ENCODE measurements around the gene EZH2. TPM values are rescaled to one million over a fixed set of nuclear protein-coding genes. Genes with fewer than 3 reads are reported as not detected.

EZH2 gene
- total and polyA plus RNA-seq, 2 of the 4 experiments (the other 2 are of a cell fraction), result 13.1 to 19.8 TPM

- H4K8ac ChIP-seq (ENCODE audit: low read depth in 2 of 2, low read length in 2 of 2), result no peak overlapping the region
- no TSS peak for BruUV-seq (replicated peaks)
- H3K79me1 ChIP-seq (ENCODE audit: low read depth in 1 of 2, low read length in 2 of 2), result peaks cover 0 to 14% of the 10 kb centered on the region in 2 experiments; a peak in 2 of 4 replicates
- H3K18ac ChIP-seq (ENCODE audit: low read depth, low read length), result no peak overlapping the region
- no peaks in the 10 kb centered on the region for H3K27me3 ChIP-seq (ENCODE audit: control insufficient read depth, insufficient read depth, low read length)
- H3K23ac ChIP-seq (ENCODE audit: low read depth, low read length), result no peak overlapping the region
- H3K14ac ChIP-seq (replicated peaks; ENCODE audit: low read depth, low read length), result no peak overlapping the region
- no peaks in the 10 kb centered on the region; the same call in 1 of the 2 replicates for H4K20me1 ChIP-seq (ENCODE audit: insufficient read depth, low read length)
- POLR2A ChIA-PET (ENCODE audit: unreplicated experiment), result no interaction called here
- H2BK120ac ChIP-seq (ENCODE audit: low read depth, low read length), result no peak overlapping the region
- no peaks in the 10 kb centered on the region for H3K9me3 ChIP-seq (ENCODE audit: control insufficient read depth, insufficient read depth, low read length)
- H3K9me1 ChIP-seq (ENCODE audit: insufficient read depth, low read length), result no peaks in the 10 kb centered on the region
- no peak overlapping the region for H3K4me2 ChIP-seq (ENCODE audit: low read depth, low read length)
- H2AFZ ChIP-seq (replicated peaks; ENCODE audit: low read length, poor library complexity), result no peak overlapping the region
- TF ChIP-seq CEBPB (IDR thresholded peaks at IDR 0.05; ENCODE audit: low read depth, low read length) (no peak), MAFK (IDR thresholded peaks at IDR 0.05; ENCODE audit: low read depth, low read length) (peak; percentile 85)
- no peak overlapping the region for H2BK5ac ChIP-seq (ENCODE audit: low read depth, low read length, poor library complexity, severe bottlenecking)
- dilution Hi-C loops (cut with HindIII; ENCODE audit: low sequenced_read_pairs, unreplicated experiment) (no loop called here), in situ Hi-C loops (cut with MboI; ENCODE audit: low sequenced_read_pairs) (no loop called here), intact Hi-C loops (cut with micrococcal nuclease) (loop anchor here (5.0 kb wide), 1 partner anchor 168 kb away; no protein-coding TSS in a partner anchor)
- H4K5ac ChIP-seq (ENCODE audit: low read depth, low read length), result no peak overlapping the region
- no peak overlapping the region for H3K27ac ChIP-seq (ENCODE audit: insufficient read depth, low read length)
- peaks cover 50% of the 10 kb centered on the region for H3K36me3 ChIP-seq (ENCODE audit: control insufficient read depth, insufficient read depth, low read length)
- H2AK9ac ChIP-seq (replicated peaks; ENCODE audit: low read depth, low read length, poor library complexity), result no peak overlapping the region
- no peak overlapping the region for H2BK20ac ChIP-seq (ENCODE audit: low read depth, low read length)
- CTCF ChIA-PET, result no interaction called here
- no peak overlapping the region for H3K56ac ChIP-seq (ENCODE audit: extremely low read depth, insufficient read depth, low read length)
- DNase-seq, result no peak
- H4K91ac ChIP-seq (ENCODE audit: insufficient read depth, low read depth, low read length), result no peak overlapping the region
- ATAC-seq (ENCODE audit: low read depth), result no peak
- no CpG with 5 or more reads among the region's 3 CpGs for WGBS, 2 experiments (ENCODE audit: extremely low coverage in 2 of 2, insufficient read length in 1 of 2)
- H3K4ac ChIP-seq (ENCODE audit: low read depth, low read length), result no peak overlapping the region
- no peak overlapping the region for H2BK15ac ChIP-seq (ENCODE audit: low read depth, low read length)
- no peak overlapping the region for H3K4me3 ChIP-seq (ENCODE audit: insufficient read depth, low read depth, low read length)
- H3K4me1 ChIP-seq (ENCODE audit: control insufficient read depth, insufficient read depth, low read length), result no peaks in the 10 kb centered on the region
- no peak overlapping the region for H3K9ac ChIP-seq (ENCODE audit: low read depth, low read length)
- no peak overlapping the region for H2AK5ac ChIP-seq (ENCODE audit: low read depth, low read length)
Observed at GRCh38 chr7:148794476-148794875, 89.6 kb downstream of the EZH2 start.
